ENCODE measurements around the gene ARAP3.

Gene ARAP3

GRCh38 chr5:141703133-141703561 lies 21.1 kb upstream of the ARAP3 start:
- DNase-seq (ENCODE audit: low spot score): no peak

GRCh38 chr5:141701360-141702119 lies 19.5 kb upstream of the ARAP3 start:
- no peak for DNase-seq (ENCODE audit: low spot score)

GRCh38 chr5:141697586-141697985 lies 15.6 kb upstream of the ARAP3 start:
- no peak for DNase-seq (ENCODE audit: low spot score)

GRCh38 chr5:141696431-141696830 lies 14.4 kb upstream of the ARAP3 start:
- no peak for DNase-seq (ENCODE audit: low spot score)

GRCh38 chr5:141695627-141696215 lies 13.7 kb upstream of the ARAP3 start:
- no peak for DNase-seq (ENCODE audit: low spot score)

GRCh38 chr5:141694479-141694878 lies 12.4 kb upstream of the ARAP3 start:
- DNase-seq (ENCODE audit: low spot score): no peak

- DNase-seq (ENCODE audit: low spot score): no peak
These were observed 11.1 kb upstream of the ARAP3 start for GRCh38 chr5:141692919-141693725.

GRCh38 chr5:141692533-141692888 lies 10.5 kb upstream of the ARAP3 start:
- DNase-seq (ENCODE audit: low spot score): no peak

- DNase-seq (ENCODE audit: low spot score): peak; percentile 76
These were observed 10.0 kb upstream of the ARAP3 start for GRCh38 chr5:141691867-141692532.

GRCh38 chr5:141691286-141691866 lies 9.3 kb upstream of the ARAP3 start:
- no peak for DNase-seq (ENCODE audit: low spot score)

GRCh38 chr5:141686648-141687416 lies 4.8 kb upstream of the ARAP3 start:
- no peak for DNase-seq (ENCODE audit: low spot score)

- no peak for DNase-seq (ENCODE audit: low spot score)
These were observed 3.6 kb upstream of the ARAP3 start for GRCh38 chr5:141685591-141685990.

- no peak for DNase-seq (ENCODE audit: low spot score)
These were observed 1.6 kb upstream of the ARAP3 start for GRCh38 chr5:141683596-141684141.

GRCh38 chr5:141681295-141681694 lies 735 bp downstream of the ARAP3 start:
- no peak for DNase-seq (ENCODE audit: low spot score)

- DNase-seq (ENCODE audit: low spot score): no peak
These were observed 1.3 kb downstream of the ARAP3 start for GRCh38 chr5:141680751-141681201.

- no peak for DNase-seq (ENCODE audit: low spot score)
These were observed 1.9 kb downstream of the ARAP3 start for GRCh38 chr5:141680178-141680577.

- DNase-seq (ENCODE audit: low spot score): peak; percentile 45
These were observed 4.6 kb downstream of the ARAP3 start for GRCh38 chr5:141677415-141677814.

- DNase-seq (ENCODE audit: low spot score): no peak
These were observed 6.4 kb downstream of the ARAP3 start for GRCh38 chr5:141675672-141676071.

- no peak for DNase-seq (ENCODE audit: low spot score)
These were observed 7.3 kb downstream of the ARAP3 start for GRCh38 chr5:141674747-141675146.

- DNase-seq (ENCODE audit: low spot score): no peak
These were observed 8.9 kb downstream of the ARAP3 start for GRCh38 chr5:141672841-141673813.
